Esophagus muscularis mucosa (tissue), 4 donors: ENCODE data around the gene NAPG.

Source experiments
- EP300 ChIP-seq: sonication (generic); formaldehyde crosslinking; IDR thresholded peaks from one replicate; pipeline ENCODE4 v1.6.1; 2017; ENCODE audit warnings: antibody characterized with exemption
- POLR2A ChIP-seq: fragments of 450-650 bp; IDR thresholded peaks from one replicate; pipeline ENCODE4 v1.6.1; 2017; ENCODE audit warnings: antibody characterized with exemption, moderate library complexity, mild to moderate bottlenecking, low read depth
- TF ChIP-seq, protein P1 (sequence below), 3 experiments: fragments of 200-600 bp in 2 of 3; fragments of 450-650 bp in 1 of 3; sonication (generic) in 2 of 3; IDR thresholded peaks; one replicate each; pipeline ENCODE4 v1.5.1; 2017 to 2019; ENCODE audit warnings: antibody characterized with exemption in 3 of 3, mild to moderate bottlenecking in 2 of 3, moderate library complexity in 1 of 3

DNA sequence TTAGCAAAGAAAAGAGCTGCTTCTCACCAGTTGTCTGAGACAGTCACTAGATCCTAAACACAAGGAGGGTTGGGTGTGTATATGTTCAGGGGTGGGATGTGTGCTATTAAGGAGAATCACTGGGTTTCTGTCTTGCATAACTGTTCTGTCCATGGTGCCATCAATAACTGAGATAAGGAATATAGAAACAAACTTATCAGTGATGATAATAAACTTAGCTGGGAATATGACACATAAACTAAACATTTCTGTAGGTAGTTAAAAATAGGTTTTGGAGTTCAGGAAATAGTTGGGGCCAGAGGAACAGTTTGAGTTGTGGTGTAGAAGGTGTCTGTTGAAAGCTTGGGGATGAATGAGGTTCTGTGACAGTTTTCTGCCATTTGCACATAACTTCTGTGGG is 17.4 kb downstream of the NAPG start:
- TF ChIP-seq, protein P1, sequence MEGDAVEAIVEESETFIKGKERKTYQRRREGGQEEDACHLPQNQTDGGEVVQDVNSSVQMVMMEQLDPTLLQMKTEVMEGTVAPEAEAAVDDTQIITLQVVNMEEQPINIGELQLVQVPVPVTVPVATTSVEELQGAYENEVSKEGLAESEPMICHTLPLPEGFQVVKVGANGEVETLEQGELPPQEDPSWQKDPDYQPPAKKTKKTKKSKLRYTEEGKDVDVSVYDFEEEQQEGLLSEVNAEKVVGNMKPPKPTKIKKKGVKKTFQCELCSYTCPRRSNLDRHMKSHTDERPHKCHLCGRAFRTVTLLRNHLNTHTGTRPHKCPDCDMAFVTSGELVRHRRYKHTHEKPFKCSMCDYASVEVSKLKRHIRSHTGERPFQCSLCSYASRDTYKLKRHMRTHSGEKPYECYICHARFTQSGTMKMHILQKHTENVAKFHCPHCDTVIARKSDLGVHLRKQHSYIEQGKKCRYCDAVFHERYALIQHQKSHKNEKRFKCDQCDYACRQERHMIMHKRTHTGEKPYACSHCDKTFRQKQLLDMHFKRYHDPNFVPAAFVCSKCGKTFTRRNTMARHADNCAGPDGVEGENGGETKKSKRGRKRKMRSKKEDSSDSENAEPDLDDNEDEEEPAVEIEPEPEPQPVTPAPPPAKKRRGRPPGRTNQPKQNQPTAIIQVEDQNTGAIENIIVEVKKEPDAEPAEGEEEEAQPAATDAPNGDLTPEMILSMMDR (IDR thresholded peaks at IDR 0.05): no peak
- no peak for TF ChIP-seq POLR2A
- no peak for TF ChIP-seq EP300
